Upper lobe of left lung (tissue), 4 donors: ENCODE data around the gene ARIH2.

Experiments
- CTCF ChIP-seq, 6 experiments: fragments of 450-650 bp in 4 of 6; fragments of 200-600 bp in 2 of 6; sonication (generic) in 2 of 6; IDR thresholded peaks; one replicate each; pipeline ENCODE4 v1.5.1; 2016 to 2019; ENCODE audit warnings: antibody characterized with exemption in 6 of 6
- EP300 ChIP-seq, 4 donors: sonication (generic); formaldehyde crosslinking; IDR thresholded peaks; one replicate each; pipeline ENCODE4 v1.5.1; 2017; ENCODE audit warnings: antibody characterized with exemption in 4 of 4, control low read depth in 2 of 4
- POLR2A ChIP-seq, 4 donors: fragments of 450-650 bp; IDR thresholded peaks; one replicate each; pipeline ENCODE4 v1.5.1; 2016 to 2017; ENCODE audit warnings: antibody characterized with exemption in 4 of 4, mild to moderate bottlenecking in 2 of 4
- POLR2AphosphoS5 ChIP-seq, 2 donors: sonication (generic); formaldehyde crosslinking; IDR thresholded peaks; one replicate each; pipeline ENCODE4 v1.5.1; 2017; ENCODE audit warnings: antibody characterized with exemption in 2 of 2

- TF ChIP-seq CTCF (IDR thresholded peaks at IDR 0.05): no peak
- TF ChIP-seq POLR2AphosphoS5 (IDR thresholded peaks at IDR 0.05): no peak
- no peak for TF ChIP-seq POLR2A (IDR thresholded peaks at IDR 0.05)
- no peak for TF ChIP-seq EP300 (IDR thresholded peaks at IDR 0.05)
Observed at GRCh38 chr3:49020330-49021212, 101.9 kb downstream of the ARIH2 start.
